GM19239 (cell line): ENCODE results near the gene MSRB2.

Source experiments
- DNase-seq: peaks from one replicate; pipeline ENCODE4 v3.0.0; 2011; ENCODE audit warnings: low spot score; ENCODE audit not compliant: insufficient read length
- FAIRE-seq: peaks from 2 replicates; lab custom pipeline; 2011; peaks lifted over from hg19 to GRCh38; lab: Jason Lieb, UNC

Gene MSRB2

DNA sequence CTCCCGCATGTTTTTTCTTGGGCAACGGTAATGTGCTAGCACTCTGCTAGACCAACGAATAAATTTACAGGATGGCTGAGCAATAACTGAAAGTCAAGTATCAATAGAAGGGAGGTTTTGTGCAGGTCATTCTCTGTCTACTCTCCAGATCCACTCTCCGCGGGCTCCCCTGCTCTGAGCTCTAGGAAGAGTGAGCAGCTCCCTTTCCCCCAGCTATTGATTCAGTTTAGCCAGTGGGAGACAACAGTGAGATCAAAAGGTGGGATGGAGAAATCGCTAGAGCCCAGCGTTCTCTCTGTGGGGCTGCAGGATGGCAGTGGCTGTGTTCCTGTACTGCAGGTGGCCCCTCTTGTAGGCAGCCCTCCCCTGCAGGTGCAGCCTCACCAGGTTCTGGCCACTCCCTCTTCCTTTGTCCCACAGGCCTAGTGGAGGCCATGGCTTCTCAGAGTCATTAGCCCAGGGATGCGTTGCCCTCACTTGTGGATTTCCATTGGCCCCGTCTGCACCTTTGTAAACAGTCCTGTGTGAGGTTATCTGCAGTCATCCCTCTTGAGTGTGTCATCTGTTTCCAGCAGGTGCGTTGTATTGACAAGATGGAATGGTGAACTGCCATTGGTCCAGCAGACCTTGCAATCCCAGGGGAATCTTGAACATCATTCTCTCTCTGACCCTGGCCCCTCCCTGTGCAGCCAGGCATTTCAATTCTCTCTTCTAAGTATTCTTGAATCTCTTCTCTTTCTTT, 11.1 kb downstream of the MSRB2 start:
- DNase-seq: no peak
- FAIRE-seq: no peak

DNA sequence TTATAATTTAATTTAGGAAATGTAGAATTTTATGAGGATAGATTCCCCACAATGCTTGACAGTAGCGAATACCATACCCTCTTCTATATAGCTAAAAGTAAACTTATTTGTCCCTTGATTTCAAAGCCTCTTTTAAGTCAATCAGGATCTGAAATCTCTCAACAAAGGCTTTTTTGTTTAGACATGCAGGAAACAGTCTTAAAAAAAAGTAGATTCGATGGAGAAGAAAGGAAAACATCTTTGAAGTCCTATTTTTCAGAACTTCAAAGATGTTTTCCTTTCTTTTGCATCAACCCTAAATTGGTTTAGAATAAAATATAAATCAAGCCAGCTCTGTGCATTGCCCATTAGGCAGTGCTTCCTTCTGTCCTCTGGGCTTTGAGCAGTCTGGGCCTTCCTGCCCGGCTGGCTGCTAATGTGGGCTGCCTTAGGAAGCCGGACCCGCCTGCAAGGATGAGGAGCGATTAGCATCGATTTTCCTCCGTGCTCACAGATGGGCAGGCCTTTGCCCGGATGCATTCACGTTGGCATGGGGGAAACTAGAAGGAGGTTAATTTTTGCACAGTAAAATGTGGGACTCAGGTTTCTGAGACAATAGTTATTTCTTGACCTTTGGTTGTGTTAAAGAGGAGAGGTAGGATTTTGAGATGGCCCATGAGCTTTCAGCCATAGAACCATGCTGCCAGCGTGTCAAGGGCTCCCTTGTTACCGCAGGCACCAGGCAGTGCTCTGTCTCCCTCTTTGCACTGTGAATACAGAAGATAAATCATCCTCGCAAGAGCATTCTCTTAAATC, 15.5 kb downstream of the MSRB2 start:
- FAIRE-seq (no peak), DNase-seq (no peak)

- DNase-seq (no peak), FAIRE-seq (peak; percentile 14)
These were observed 16.3 kb downstream of the MSRB2 start for GRCh38 chr10:23111517-23112286.

DNA sequence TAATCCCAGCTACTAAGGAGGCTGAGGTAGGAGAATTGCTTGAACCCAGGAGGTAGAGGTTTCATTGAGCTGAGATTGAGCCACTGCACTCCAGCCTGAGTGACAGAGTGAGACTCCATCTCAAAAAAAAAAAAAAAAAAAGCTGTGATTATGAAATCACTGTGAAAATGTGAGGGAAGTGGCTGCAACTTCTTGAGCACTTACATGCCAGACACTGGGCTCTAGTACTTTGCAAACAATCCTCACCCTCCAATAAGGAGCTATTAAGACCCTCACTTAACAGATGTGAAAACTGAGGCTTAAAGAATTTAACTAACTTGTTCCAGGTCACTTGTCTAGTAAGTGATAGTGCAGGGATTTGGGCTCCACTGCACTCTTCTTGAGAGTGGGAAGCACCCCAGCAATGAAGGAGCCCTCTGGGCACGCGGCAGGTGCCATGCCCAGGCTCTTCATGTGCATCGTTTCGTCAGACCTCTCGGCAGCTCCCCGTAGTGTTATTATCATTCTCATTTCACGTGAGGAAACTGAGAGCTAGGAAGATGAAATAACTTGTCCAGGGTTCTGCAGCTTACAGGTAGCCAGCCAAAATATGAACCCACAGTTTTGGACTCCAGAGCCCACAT, 19.0 kb downstream of the MSRB2 start:
- no peak for FAIRE-seq
- no peak for DNase-seq

DNA sequence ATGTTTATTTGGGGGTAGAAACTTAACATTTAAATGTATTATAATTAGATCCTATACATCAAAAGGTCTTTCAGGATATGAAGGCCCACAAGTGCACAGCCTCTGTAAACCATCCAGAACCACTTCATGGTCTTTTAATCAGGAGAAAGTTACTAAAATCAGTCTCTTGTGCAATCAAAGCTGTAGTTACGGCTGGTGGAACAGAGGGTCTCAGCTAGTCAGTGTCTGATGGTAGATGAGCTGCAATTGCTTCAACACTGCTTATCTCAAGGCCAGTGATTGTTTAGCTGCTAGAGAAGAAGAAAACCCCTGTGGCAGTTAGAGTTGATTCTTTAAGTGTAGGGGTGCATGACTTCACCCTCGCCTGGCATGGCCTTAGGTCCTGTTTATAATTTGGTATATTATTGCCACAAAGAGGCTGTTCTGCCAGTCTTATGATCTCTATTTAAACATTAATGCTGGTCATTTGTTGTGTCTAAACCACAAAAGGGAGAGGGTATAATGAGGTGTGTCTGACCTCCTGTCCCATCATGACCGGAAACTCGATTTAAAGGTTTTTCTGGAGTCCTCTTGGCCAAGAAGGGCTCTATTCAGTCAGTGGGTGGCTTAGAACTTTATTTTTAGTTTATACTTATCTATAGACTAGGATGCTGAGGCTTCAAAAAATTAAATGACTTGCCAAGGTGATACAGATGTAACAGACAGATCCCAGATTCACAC, 21.3 kb downstream of the MSRB2 start:
- DNase-seq (no peak), FAIRE-seq (no peak)

GRCh38 chr10:23120001-23120934, 24.9 kb downstream of the MSRB2 start:
- DNase-seq: no peak
- no peak for FAIRE-seq

- FAIRE-seq: no peak
- DNase-seq: no peak
These were observed 25.8 kb downstream of the MSRB2 start for GRCh38 chr10:23121135-23121534.

GRCh38 chr10:23136462-23136861, 41.1 kb downstream of the MSRB2 start:
- DNase-seq (no peak), FAIRE-seq (no peak)

DNA sequence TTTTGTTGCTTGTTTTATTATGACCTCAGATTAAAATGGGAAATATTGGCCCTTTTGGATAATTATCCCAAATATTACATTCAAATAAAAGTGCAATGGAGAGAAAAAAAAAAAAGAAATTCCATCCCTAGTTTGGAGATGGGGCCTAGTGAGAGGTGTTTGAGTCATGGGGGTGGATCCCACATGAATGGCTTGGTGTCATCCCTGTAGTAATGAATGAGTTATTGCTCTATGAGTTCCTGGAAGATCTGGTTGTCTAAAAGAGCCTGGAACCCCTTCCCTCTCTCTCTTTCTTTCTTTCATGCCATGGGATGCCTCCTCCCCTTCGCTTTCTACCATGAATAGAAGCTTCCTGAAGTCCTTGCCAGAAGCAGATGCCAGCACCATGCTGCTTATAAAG, 44.3 kb downstream of the MSRB2 start:
- FAIRE-seq (no peak), DNase-seq (no peak)

- FAIRE-seq: no peak
- DNase-seq: no peak
These were observed 46.6 kb downstream of the MSRB2 start for GRCh38 chr10:23141995-23142394.

GRCh38 chr10:23146258-23146657, 50.9 kb downstream of the MSRB2 start:
- FAIRE-seq (no peak), DNase-seq (no peak)

GRCh38 chr10:23147035-23147434, 51.7 kb downstream of the MSRB2 start:
- FAIRE-seq (no peak), DNase-seq (no peak)

GRCh38 chr10:23148214-23148613, 52.8 kb downstream of the MSRB2 start:
- FAIRE-seq (no peak), DNase-seq (no peak)

DNA sequence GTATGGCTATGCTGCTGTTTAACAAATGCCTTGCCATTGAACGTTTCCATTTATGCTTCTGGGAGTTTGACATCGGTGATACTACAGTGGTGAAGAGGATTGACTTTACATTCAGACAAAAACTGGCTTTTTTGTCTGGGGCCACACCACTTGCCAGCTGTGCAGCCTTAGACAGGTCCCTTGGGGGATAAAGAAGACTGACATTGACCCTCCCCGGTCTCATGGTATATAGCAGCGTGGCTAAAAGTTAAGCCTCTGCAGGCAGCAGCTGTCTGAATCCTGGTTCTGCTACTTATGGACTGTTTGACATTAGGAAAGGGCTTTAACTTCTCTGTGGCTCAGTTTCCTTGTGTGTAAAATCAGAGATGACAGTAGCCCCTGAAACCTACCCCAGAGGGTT, 54.7 kb downstream of the MSRB2 start:
- no peak for FAIRE-seq
- DNase-seq: no peak

- FAIRE-seq: no peak
- no peak for DNase-seq
These were observed 55.2 kb downstream of the MSRB2 start for GRCh38 chr10:23150610-23151009.

DNA sequence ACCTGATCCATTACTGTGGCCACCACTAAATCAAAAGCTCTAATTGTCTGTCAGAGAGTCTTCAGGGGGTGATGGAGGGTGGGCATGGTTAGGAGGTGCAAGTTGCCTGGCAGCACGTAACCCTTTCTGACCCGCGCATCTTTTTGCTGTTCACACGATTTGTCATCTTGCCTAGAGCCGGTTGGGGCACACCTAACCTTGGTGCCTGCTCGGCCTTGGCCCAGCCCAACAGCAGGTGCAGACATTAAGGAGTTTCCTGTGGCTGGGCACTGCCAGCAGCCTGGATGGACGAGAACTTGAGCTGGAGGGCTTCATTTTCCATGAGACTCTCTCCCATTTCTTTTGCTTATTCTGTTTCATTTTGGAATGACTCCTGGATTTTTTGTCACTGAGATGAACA, 55.7 kb downstream of the MSRB2 start:
- no peak for FAIRE-seq
- no peak for DNase-seq

DNA sequence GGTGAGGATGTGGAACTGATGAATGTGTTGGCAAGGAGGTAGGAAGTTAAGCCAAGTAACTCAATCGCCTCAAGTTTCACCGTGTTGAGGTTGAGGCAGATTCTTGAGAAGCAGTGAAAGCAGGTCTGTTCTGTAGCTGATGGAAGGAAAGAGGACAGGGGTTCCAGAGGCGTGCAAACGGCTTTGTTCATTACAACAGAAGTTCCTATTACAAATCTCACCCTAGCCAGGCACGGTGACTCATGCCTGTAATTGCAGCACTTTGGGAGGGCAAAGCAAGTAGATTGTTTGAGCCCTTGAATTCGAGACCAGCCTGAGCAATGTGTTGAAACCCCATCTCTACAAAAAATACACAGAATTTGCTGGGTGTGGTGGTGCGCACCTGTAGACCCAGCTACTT, 59.8 kb downstream of the MSRB2 start:
- DNase-seq: no peak
- FAIRE-seq: no peak

DNA sequence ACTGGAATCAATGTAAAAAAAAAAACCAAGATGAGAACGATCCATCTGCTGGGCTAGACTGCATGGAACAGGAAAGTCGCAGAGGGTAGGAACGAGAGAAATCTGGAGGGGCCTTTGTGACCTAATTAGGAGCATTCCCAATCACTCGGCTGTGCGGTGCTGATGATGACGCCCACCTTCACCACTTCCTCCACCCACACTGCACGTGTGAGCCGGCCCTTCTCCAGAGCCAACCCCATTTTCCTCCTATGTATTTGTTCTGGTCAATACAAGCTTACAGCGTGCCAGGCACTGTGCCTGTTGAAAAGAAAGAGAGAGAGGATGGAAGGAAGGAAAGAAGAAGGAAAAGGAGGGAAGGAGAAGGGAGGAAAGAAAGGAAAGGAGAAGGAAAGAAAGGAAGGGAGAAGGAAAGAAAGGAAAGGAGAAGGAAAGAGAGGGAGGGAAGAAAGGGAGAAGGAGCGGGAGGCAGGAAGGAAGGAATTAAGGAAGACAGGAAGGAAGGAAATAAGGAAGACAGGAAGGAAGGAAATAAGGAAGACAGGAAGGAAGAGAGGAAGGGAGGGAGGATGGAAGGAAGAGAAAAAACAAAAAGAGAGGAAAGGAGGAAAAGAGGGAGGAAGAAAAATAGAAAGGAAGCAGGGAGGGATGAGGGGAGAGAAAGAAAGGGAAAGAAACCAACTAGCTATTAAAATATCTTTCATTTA, 61.2 kb downstream of the MSRB2 start:
- DNase-seq (no peak), FAIRE-seq (no peak)
